Measurements from ENCODE around the gene MRAP2.
A peak's percentile ranks its signal among the peaks of the same experiment; 100 is the strongest.

Gene MRAP2

DNA sequence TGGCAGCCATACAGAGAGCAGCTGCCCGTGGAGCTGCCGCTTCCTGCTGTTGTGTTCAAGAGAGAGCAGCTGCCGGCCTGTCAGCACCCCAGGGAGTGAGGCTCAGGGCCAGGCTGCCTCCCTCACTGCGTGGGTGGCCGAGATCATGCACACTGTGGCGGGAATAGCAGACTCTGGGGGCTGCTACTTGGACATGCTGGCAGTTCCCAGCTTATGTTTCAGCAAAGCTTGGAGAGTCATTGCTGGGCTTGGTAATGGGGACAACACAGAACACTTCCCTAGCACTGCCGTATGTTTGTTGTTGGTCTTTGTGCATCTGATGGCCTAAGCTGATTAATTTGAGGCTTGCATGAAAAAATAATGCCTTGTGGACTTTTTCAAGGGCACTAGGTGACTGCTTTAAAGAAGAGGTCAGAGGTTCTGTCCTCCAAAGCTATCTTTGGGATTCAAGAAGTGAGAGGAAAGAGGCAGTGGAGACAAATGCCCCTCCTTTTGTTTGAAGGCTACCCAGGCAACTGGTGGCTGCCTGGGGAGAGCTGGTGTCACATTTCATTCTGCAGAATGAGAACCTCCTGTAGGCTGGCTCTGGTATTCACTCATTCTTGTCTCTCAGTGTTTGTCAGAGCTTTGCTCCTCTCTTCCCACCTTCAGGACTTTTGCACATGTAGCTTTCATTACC is 18.8 kb downstream of the MRAP2 start:
- H3K27ac ChIP-seq (ENCODE audit: insufficient read depth, low read depth, low read length, poor library complexity, severe bottlenecking): peak overlapping the region; percentile 98
- peak overlapping the region; percentile 12 for H3K4me3 ChIP-seq (ENCODE audit: insufficient read depth, low read depth, low read length)
- peaks cover 28% of the 10 kb centered on the region for H3K4me1 ChIP-seq (ENCODE audit: control insufficient read depth, insufficient read depth, low read length)
- H3K9me3 ChIP-seq (ENCODE audit: control insufficient read depth, low read length): no peaks in the 10 kb centered on the region
- no peaks in the 10 kb centered on the region for H3K27me3 ChIP-seq (ENCODE audit: control insufficient read depth, insufficient read depth, low read length, poor library complexity, severe bottlenecking)
- H3K36me3 ChIP-seq (ENCODE audit: control insufficient read depth, insufficient read depth, low read length): no peaks in the 10 kb centered on the region
- 4 to 5% methylated on average over 7 of the region's 7 CpGs for WGBS, 2 experiments

DNA sequence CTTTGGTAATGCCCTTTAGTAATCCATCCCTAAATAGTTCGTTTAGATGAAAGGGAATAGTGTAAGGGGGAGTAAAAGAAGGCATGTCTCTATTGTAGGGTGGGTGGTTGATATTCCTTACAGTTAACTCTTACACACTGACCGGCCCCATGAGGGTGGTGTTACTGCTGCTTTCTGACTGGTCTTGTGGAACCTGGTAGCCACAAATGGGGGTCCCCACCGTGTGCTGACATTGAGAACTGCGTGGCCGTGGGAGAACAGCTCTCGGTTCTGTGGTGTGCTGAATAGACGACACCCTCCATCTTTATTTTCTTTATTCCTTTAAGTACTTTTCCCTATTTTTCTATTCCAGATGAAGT is 19.3 kb downstream of the MRAP2 start:
- H3K27ac ChIP-seq (ENCODE audit: insufficient read depth, low read depth, low read length, poor library complexity, severe bottlenecking): peak overlapping the region; percentile 53

DNA sequence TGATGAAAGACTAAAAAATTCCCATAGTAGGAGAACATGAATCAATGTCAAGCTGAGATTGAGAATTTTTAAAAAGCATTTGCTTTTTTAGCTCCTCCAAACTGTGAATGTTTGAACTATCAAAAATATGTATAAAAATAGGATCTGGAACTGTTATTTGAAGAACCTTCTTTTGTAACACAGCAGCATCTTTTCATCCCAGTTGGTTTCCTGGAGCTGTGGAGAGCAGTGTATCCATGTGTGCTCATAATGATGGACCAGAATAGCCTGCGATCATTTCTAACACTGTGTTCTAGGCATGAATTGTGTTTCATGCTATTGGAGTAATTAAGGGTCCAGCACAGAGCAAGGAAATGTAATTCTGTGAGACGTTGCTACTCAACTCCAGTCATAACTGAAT is 22.1 kb downstream of the MRAP2 start:
- no peaks in the 10 kb centered on the region for H3K9me3 ChIP-seq (ENCODE audit: control insufficient read depth, low read length)
- no peaks in the 10 kb centered on the region for H3K27me3 ChIP-seq (ENCODE audit: control insufficient read depth, insufficient read depth, low read length, poor library complexity, severe bottlenecking)
- H3K4me1 ChIP-seq (ENCODE audit: control insufficient read depth, insufficient read depth, low read length): peaks cover 28% of the 10 kb centered on the region
- 92 to 94% methylated on average over 2 of the region's 2 CpGs for WGBS, 2 experiments
- no peak overlapping the region for H3K4me3 ChIP-seq (ENCODE audit: insufficient read depth, low read depth, low read length)
- H3K36me3 ChIP-seq (ENCODE audit: control insufficient read depth, insufficient read depth, low read length): no peaks in the 10 kb centered on the region
- no peak overlapping the region for H3K27ac ChIP-seq (ENCODE audit: insufficient read depth, low read depth, low read length, poor library complexity, severe bottlenecking)

More for the DNA sequence above, 19.3 kb downstream of the MRAP2 start:
- no peak overlapping the region for H3K4me3 ChIP-seq (ENCODE audit: insufficient read depth, low read depth, low read length)
- H3K27me3 ChIP-seq (ENCODE audit: control insufficient read depth, insufficient read depth, low read length, poor library complexity, severe bottlenecking): no peaks in the 10 kb centered on the region
- WGBS, 2 experiments: 29 to 35% methylated on average over 7 of the region's 7 CpGs
- no peaks in the 10 kb centered on the region for H3K36me3 ChIP-seq (ENCODE audit: control insufficient read depth, insufficient read depth, low read length)
- H3K9me3 ChIP-seq (ENCODE audit: control insufficient read depth, low read length): no peaks in the 10 kb centered on the region
- peaks cover 28% of the 10 kb centered on the region for H3K4me1 ChIP-seq (ENCODE audit: control insufficient read depth, insufficient read depth, low read length)

DNA sequence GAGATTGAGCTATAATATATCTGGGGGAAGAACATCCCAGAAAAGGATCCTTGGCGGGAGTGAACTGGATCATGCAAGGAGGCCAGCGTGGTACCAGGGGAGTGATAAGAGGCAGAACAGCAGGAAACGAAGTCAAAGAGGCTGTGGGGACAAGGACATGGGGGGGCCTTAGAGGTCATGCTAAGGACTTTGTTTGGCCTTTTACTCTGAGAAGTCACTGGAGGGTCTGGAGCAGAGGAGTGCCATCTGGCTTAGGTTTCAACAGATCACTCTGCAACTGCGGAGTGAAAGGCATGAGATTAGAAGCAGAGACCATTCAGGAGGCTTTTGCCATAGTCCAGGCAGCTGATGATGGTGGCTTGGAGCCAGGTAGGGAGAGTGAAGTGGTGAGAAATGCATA is 24.3 kb downstream of the MRAP2 start:
- Histone ChIP-seq H3K36me3 (ENCODE audit: control insufficient read depth, insufficient read depth, low read length) (no peaks in the 10 kb centered on the region), H3K4me1 (ENCODE audit: control insufficient read depth, insufficient read depth, low read length) (peaks cover 17% of the 10 kb centered on the region), H3K27me3 (ENCODE audit: control insufficient read depth, insufficient read depth, low read length, poor library complexity, severe bottlenecking) (no peaks in the 10 kb centered on the region), H3K9me3 (ENCODE audit: control insufficient read depth, low read length) (no peaks in the 10 kb centered on the region), H3K27ac (ENCODE audit: insufficient read depth, low read depth, low read length, poor library complexity, severe bottlenecking) (no peak overlapping the region), H3K4me3 (ENCODE audit: insufficient read depth, low read depth, low read length) (no peak overlapping the region)
- 92% methylated on average over 4 of the region's 4 CpGs for WGBS, 2 experiments

DNA sequence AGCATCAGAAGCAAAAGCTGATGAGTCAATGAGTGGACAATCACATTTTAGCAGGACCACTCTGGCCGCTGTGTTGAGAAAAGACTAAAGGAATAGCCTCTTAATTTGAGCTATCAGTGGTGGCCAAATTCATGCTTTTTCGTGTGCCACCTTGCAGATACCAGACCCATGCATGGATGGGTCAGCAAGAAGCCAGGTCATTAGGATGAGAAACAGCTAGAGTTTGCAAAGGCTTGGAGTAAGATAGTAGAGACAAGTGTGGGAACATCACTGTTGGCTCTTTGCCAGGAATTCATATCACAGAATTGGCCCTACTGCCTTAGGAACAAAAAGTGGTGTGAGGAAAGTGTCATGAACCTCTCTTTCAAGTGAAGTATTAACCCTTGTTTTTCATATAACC is 25.5 kb downstream of the MRAP2 start:
- Histone ChIP-seq H3K27ac (ENCODE audit: insufficient read depth, low read depth, low read length, poor library complexity, severe bottlenecking) (no peak overlapping the region), H3K36me3 (ENCODE audit: control insufficient read depth, insufficient read depth, low read length) (no peaks in the 10 kb centered on the region), H3K27me3 (ENCODE audit: control insufficient read depth, insufficient read depth, low read length, poor library complexity, severe bottlenecking) (no peaks in the 10 kb centered on the region), H3K4me3 (ENCODE audit: insufficient read depth, low read depth, low read length) (no peak overlapping the region), H3K9me3 (ENCODE audit: control insufficient read depth, low read length) (no peaks in the 10 kb centered on the region), H3K4me1 (ENCODE audit: control insufficient read depth, insufficient read depth, low read length) (peaks cover 5% of the 10 kb centered on the region)
- 90 to 93% methylated on average over 2 of the region's 2 CpGs for WGBS, 2 experiments

DNA sequence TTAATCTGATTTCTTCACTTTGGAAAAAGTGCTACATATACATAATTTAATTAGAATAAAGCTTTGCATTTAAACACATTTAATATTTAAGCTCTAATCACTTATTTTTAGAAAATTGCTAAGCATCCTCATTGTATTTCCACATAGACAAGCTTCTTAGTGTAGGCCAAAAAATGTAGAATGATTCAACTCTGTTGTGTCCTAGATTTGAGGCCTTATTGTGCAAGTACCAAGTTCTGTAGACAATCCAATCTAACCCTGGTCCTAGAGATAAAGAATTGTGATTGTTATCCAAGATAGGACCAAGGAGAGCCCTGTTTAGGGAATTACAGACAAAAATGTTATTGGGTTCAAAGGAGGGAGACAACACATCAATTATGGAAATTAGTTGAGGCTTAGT is 27.6 kb downstream of the MRAP2 start:
- Histone ChIP-seq H3K27me3 (ENCODE audit: control insufficient read depth, insufficient read depth, low read length, poor library complexity, severe bottlenecking) (no peaks in the 10 kb centered on the region), H3K4me1 (ENCODE audit: control insufficient read depth, insufficient read depth, low read length) (peaks cover 5% of the 10 kb centered on the region), H3K27ac (ENCODE audit: insufficient read depth, low read depth, low read length, poor library complexity, severe bottlenecking) (no peak overlapping the region), H3K4me3 (ENCODE audit: insufficient read depth, low read depth, low read length) (no peak overlapping the region), H3K36me3 (ENCODE audit: control insufficient read depth, insufficient read depth, low read length) (no peaks in the 10 kb centered on the region), H3K9me3 (ENCODE audit: control insufficient read depth, low read length) (no peaks in the 10 kb centered on the region)

DNA sequence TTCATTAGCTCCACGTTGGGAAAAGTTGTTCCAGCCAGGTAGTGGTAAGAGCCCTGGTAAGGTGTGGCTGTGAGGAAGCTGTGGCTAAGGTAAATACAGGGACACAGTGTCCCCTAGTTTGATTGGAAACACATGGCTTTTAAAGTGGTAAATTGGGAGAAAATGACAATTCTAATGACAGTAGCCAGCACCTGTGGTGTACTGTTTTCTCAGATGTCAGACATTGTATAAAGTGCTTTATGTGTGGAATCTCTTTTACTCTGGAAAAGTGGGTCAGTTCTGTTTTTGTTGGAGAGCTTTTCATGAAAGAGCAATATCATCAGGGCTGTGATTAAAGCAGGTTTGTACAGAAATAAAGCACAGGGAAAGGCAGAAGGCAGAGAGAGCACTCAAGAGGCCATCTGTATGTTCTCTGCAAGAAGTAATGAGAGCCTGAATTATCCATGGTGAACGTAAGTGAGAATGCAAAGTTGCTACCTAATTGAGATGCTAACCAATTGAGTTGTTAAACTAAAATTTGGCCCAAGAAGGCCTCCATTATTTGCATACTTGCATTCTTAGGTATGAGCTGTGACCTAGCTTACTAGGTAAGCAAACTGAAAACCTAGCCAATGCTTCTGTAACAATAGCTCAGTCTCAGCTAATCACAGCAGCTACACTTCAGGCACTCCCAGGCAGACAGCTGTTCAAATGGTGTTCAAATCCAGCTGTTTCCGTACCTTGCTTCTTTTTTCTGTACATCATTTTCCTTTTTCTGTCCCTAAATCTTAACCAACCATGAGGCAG is 28.2 kb downstream of the MRAP2 start:
- Histone ChIP-seq H3K4me1 (ENCODE audit: control insufficient read depth, insufficient read depth, low read length) (peaks cover 5% of the 10 kb centered on the region), H3K9me3 (ENCODE audit: control insufficient read depth, low read length) (no peaks in the 10 kb centered on the region), H3K36me3 (ENCODE audit: control insufficient read depth, insufficient read depth, low read length) (no peaks in the 10 kb centered on the region), H3K27ac (ENCODE audit: insufficient read depth, low read depth, low read length, poor library complexity, severe bottlenecking) (no peak overlapping the region), H3K27me3 (ENCODE audit: control insufficient read depth, insufficient read depth, low read length, poor library complexity, severe bottlenecking) (no peaks in the 10 kb centered on the region), H3K4me3 (ENCODE audit: insufficient read depth, low read depth, low read length) (no peak overlapping the region)
- WGBS, 2 experiments: 79 to 80% methylated on average over 3 of the region's 3 CpGs

DNA sequence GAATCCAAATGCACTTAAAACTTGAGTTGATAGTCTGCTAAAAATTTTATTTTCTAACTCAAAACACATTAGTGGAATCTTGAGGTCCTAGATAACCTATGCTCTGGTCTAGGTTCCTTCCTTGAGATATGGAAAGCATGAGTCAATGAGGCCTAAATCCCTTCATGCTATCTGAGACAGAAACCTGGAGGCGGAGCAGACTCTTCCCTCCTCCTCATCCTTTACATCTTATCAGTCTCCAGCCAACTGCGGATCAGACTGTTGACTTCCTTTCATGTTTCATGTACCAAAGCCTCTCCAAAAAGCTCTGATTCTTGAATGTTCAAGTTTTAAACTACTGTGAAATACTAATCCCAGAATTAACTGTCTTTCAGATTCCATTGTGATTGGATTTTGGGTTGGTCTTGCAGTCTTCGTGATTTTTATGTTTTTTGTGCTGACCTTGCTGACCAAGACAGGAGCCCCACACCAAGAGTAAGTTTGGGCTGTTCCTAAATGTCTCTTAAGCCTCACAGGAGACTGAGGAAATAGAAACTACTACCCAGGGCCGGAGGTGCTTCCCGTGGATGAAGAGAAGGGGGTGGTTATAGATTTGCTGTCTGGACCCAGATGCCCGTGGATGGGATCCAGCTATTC is 29.1 kb downstream of the MRAP2 start:
- Histone ChIP-seq H3K9me3 (ENCODE audit: control insufficient read depth, low read length) (no peaks in the 10 kb centered on the region), H3K4me3 (ENCODE audit: insufficient read depth, low read depth, low read length) (no peak overlapping the region), H3K36me3 (ENCODE audit: control insufficient read depth, insufficient read depth, low read length) (no peaks in the 10 kb centered on the region), H3K27ac (ENCODE audit: insufficient read depth, low read depth, low read length, poor library complexity, severe bottlenecking) (no peak overlapping the region), H3K4me1 (ENCODE audit: control insufficient read depth, insufficient read depth, low read length) (peaks cover 5% of the 10 kb centered on the region), H3K27me3 (ENCODE audit: control insufficient read depth, insufficient read depth, low read length, poor library complexity, severe bottlenecking) (no peaks in the 10 kb centered on the region)
- 91 to 92% methylated on average over 6 of the region's 6 CpGs for WGBS, 2 experiments

DNA sequence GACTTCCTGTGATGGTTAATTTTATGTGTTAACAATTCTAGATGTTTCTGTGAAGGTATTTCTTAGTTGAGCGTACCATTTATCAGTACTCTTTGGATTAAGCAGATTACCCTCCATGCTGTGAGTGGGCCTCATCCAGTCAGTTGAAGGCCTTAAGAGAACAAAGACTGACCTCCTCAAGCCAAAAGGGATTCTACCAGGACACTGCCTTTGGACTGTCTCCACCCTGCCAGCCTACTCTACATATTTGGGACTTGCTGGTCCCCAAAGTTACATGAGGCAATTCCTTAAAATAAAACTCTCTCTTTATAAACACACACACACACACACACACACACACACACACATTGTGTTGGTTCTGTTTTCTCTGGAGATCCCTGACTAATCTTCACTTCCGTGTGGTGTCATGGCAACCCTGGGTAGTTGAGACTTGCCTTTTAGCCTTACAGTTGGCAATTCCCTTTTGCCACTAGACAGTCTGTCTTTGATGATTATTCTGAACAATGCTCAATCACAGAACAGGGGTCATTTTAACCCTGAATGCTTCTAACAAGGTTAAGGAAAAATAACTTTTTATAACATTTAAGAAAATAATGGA is 32.2 kb downstream of the MRAP2 start:
- WGBS, 2 experiments: 77 to 79% methylated on average over 2 of the region's 2 CpGs
- Histone ChIP-seq H3K27me3 (ENCODE audit: control insufficient read depth, insufficient read depth, low read length, poor library complexity, severe bottlenecking) (no peaks in the 10 kb centered on the region), H3K36me3 (ENCODE audit: control insufficient read depth, insufficient read depth, low read length) (no peaks in the 10 kb centered on the region), H3K9me3 (ENCODE audit: control insufficient read depth, low read length) (no peaks in the 10 kb centered on the region), H3K4me3 (ENCODE audit: insufficient read depth, low read depth, low read length) (no peak overlapping the region), H3K27ac (ENCODE audit: insufficient read depth, low read depth, low read length, poor library complexity, severe bottlenecking) (no peak overlapping the region), H3K4me1 (ENCODE audit: control insufficient read depth, insufficient read depth, low read length) (peaks cover 5% of the 10 kb centered on the region)

DNA sequence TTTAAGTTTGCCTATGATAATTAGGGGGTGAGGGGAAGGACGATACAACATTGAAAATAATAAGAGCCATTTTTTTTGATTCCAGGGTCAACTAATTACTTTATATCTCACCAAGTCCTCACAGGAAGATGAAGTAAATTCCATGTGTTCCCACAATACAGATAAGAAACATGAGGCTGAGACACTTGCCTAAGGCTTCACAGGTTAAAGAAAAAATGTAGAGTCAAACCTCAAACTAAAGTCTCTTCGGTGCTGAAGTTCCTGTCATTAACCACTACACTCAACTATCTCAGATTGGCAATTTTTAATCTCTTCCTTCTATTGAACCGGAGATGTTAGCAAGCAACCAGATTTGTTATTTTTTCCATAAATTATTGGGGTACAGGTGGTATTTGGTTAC is 33.0 kb downstream of the MRAP2 start:
- Histone ChIP-seq H3K27me3 (ENCODE audit: control insufficient read depth, insufficient read depth, low read length, poor library complexity, severe bottlenecking) (no peaks in the 10 kb centered on the region), H3K36me3 (ENCODE audit: control insufficient read depth, insufficient read depth, low read length) (no peaks in the 10 kb centered on the region), H3K27ac (ENCODE audit: insufficient read depth, low read depth, low read length, poor library complexity, severe bottlenecking) (no peak overlapping the region), H3K4me1 (ENCODE audit: control insufficient read depth, insufficient read depth, low read length) (peaks cover 5% of the 10 kb centered on the region), H3K4me3 (ENCODE audit: insufficient read depth, low read depth, low read length) (no peak overlapping the region), H3K9me3 (ENCODE audit: control insufficient read depth, low read length) (no peaks in the 10 kb centered on the region)
- 87 to 98% methylated on average over 2 of the region's 3 CpGs for WGBS, 2 experiments

Measured in ectodermal cell (in vitro differentiated cells).